Spleen (tissue), 11 donors: Measurements from ENCODE around the gene ACAT2. TPM values are rescaled to one million over a fixed set of nuclear protein-coding genes. Genes with fewer than 3 reads are reported as not detected.

Experiments
- DNase-seq: peaks from one replicate; pipeline ENCODE4 v3.0.0-alpha.2; 2020
- H3K27ac ChIP-seq, 8 donors: fragments of 200-600 bp; sonication (generic) in 7 of 8; 1 replicate in 4 of 8; 2 replicates in 4 of 8; pipeline versions ENCODE4 v1.5.0 to v1.8.0; 2016 to 2021; ENCODE audit warnings: inconsistent platforms in 4 of 8, mild to moderate bottlenecking in 4 of 8, moderate library complexity in 1 of 8
- H3K27me3 ChIP-seq, 7 donors: fragments of 200-600 bp; sonication (generic) in 6 of 7; replicated peaks in 1 of 7; 1 replicate in 4 of 7; 2 replicates in 3 of 7; pipeline versions ENCODE4 v1.5.0 to v1.8.0; 2016 to 2021; ENCODE audit warnings: inconsistent platforms in 3 of 7, mild to moderate bottlenecking in 1 of 7
- H3K36me3 ChIP-seq, 6 donors: fragments of 200-600 bp; sonication (generic) in 5 of 6; 1 replicate in 4 of 6; 2 replicates in 2 of 6; pipeline versions ENCODE4 v1.5.0 to v1.8.0; 2016 to 2021; ENCODE audit warnings: inconsistent platforms in 2 of 6
- H3K4me1 ChIP-seq, 6 donors: fragments of 200-600 bp; sonication (generic) in 5 of 6; 1 replicate in 3 of 6; 2 replicates in 3 of 6; pipeline versions ENCODE4 v1.5.0 to v1.8.0; 2016 to 2021; ENCODE audit warnings: inconsistent platforms in 3 of 6
- H3K4me3 ChIP-seq, 8 donors: fragments of 200-600 bp; sonication (generic) in 7 of 8; 1 replicate in 4 of 8; 2 replicates in 4 of 8; pipeline versions ENCODE4 v1.5.0 to v1.8.0; 2016 to 2021; ENCODE audit warnings: inconsistent platforms in 4 of 8, mild to moderate bottlenecking in 4 of 8, moderate library complexity in 2 of 8
- H3K9me3 ChIP-seq, 8 donors: fragments of 200-600 bp; sonication (generic) in 7 of 8; 1 replicate in 4 of 8; 2 replicates in 4 of 8; pipeline versions ENCODE4 v1.5.0 to v1.8.0; 2016 to 2021; ENCODE audit warnings: inconsistent platforms in 4 of 8
- POLR2A ChIP-seq, 3 donors: fragments of 450-650 bp; IDR thresholded peaks; one replicate each; pipeline ENCODE4 v1.5.1; 2017; ENCODE audit warnings: antibody characterized with exemption in 3 of 3, mild to moderate bottlenecking in 1 of 3
- POLR2AphosphoS5 ChIP-seq, 3 donors: sonication (generic); formaldehyde crosslinking; IDR thresholded peaks; one replicate each; pipeline ENCODE4 v1.5.1; 2017; ENCODE audit warnings: antibody characterized with exemption in 3 of 3
- WGBS, 5 donors: extraction: QIAGEN DNeasy Blood & Tissue Kit in 3 of 5; methylation state at CpG; one replicate each; pipeline versions ENCODE4 v1.1.5 to v1.1.7; 2013 to 2018; 5-methylcytosine and 5-hydroxymethylcytosine counted together
- intact Hi-C: fragments of 100-400 bp; cut with DNase I; formaldehyde crosslinking; loops from one replicate; pipeline ENCODE4 v1.15.0; 2023; ENCODE audit warnings: low total_unique reads
- polyA plus RNA-seq, 3 donors: library from polyadenylated mRNA; stranded (reverse); fragments of 200-250 nt; gene quantifications; one replicate each; pipeline ENCODE4 v1.2.1, GENCODE V29; 2013
- total RNA-seq, 7 donors: library from RNA; depleted of rRNA in 3 of 7; stranded (reverse); fragments of >200 nt in 3 of 7; fragmentation: NEBNext Ultra II Directional in 4 of 7; extraction: Animal tissue kit (Norgen Biotek cat#: 25700) in 4 of 7; gene quantifications; one replicate each; pipeline versions ENCODE4 v1.1.0 to v1.2.1, GENCODE V29; 2016 to 2021
- TF ChIP-seq, protein P1 (sequence below), 11 experiments: fragments of 200-600 bp in 7 of 11; fragments of 450-650 bp in 4 of 11; sonication (generic) in 4 of 11; IDR thresholded peaks in 8 of 11; conservative IDR thresholded peaks in 3 of 11; 1 replicate in 7 of 11; 2 replicates in 4 of 11; pipeline versions ENCODE4 v1.4.0 to v1.8.0; 2016 to 2021; ENCODE audit warnings: antibody characterized with exemption in 11 of 11, inconsistent platforms in 4 of 11, mild to moderate bottlenecking in 1 of 11
- donor health status: healthy with polysubstance abuse.
- donor health status: DM: no; HTN: no; CAD: no; lungs with moderate emphysema.
- donor health status: DM: no; HTN: no; CAD: no.
- donor health status: Bipolar disorder and iron deficiency.
- donor health status: healthy.
- donor health status: DM: no; HTN: no; CAD: no.
- donor health status: DM: yes; HTN: yes; CAD: no.

ACAT2 gene
- total and polyA plus RNA-seq, 10 donors, result 6.0 to 17.4 (median 13.9) TPM

- TF ChIP-seq POLR2A (IDR thresholded peaks at IDR 0.05), result no peak
- TF ChIP-seq, protein P1, sequence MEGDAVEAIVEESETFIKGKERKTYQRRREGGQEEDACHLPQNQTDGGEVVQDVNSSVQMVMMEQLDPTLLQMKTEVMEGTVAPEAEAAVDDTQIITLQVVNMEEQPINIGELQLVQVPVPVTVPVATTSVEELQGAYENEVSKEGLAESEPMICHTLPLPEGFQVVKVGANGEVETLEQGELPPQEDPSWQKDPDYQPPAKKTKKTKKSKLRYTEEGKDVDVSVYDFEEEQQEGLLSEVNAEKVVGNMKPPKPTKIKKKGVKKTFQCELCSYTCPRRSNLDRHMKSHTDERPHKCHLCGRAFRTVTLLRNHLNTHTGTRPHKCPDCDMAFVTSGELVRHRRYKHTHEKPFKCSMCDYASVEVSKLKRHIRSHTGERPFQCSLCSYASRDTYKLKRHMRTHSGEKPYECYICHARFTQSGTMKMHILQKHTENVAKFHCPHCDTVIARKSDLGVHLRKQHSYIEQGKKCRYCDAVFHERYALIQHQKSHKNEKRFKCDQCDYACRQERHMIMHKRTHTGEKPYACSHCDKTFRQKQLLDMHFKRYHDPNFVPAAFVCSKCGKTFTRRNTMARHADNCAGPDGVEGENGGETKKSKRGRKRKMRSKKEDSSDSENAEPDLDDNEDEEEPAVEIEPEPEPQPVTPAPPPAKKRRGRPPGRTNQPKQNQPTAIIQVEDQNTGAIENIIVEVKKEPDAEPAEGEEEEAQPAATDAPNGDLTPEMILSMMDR (IDR thresholded peaks at IDR 0.05 in 8 of 11, conservative IDR thresholded peaks at IDR 0.05 in 3 of 11), result peak in 1 of 11 experiments; percentile 8
- TF ChIP-seq POLR2AphosphoS5 (IDR thresholded peaks at IDR 0.05), result peak in 1 of 3 donors; percentile 68
- Histone ChIP-seq H3K36me3 (peaks cover 0 to 10% (median 0%) of the 10 kb centered on the region in 6 donors), H3K27me3 (no peaks in the 10 kb centered on the region), H3K9me3 (peaks cover 0 to 2% (median 0%) of the 10 kb centered on the region in 8 donors), H3K27ac (peak overlapping the region; percentile 93 to 100 (median 100)), H3K4me1 (peaks cover 38 to 82% (median 61%) of the 10 kb centered on the region in 6 donors), H3K4me3 (peak overlapping the region; percentile 60 to 94 (median 76))
- no peak for DNase-seq
- intact Hi-C loops, result loop anchor here (5.0 kb wide), 2 partner anchors 34 to 36 kb away; partner anchors contain the start of genes ACAT2 and SOD2
- WGBS, 5 donors, result 0 to 2% (median 0%) methylated on average over 23 to 44 of the region's 44 CpGs
These were observed 34.0 kb upstream of the ACAT2 start for GRCh38 chr6:159727717-159728445.

- WGBS, 5 donors, result 1 to 3% (median 2%) methylated on average over 9 of the region's 9 CpGs
- no peaks in the 10 kb centered on the region for H3K27me3 ChIP-seq
- peak overlapping the region; percentile 60 to 94 (median 76) for H3K4me3 ChIP-seq
- peaks cover 0 to 15% (median 0%) of the 10 kb centered on the region in 6 donors for H3K36me3 ChIP-seq
- intact Hi-C loops, result loop anchor here (5.0 kb wide), 2 partner anchors 34 to 36 kb away; partner anchors contain the start of genes ACAT2 and SOD2
- TF ChIP-seq POLR2AphosphoS5 (IDR thresholded peaks at IDR 0.05) (no peak), POLR2A (IDR thresholded peaks at IDR 0.05) (no peak)
- TF ChIP-seq, protein P1 (IDR thresholded peaks at IDR 0.05 in 8 of 11, conservative IDR thresholded peaks at IDR 0.05 in 3 of 11), result no peak
- H3K4me1 ChIP-seq, result peaks cover 38 to 82% (median 68%) of the 10 kb centered on the region in 6 donors
- no peaks in the 10 kb centered on the region for H3K9me3 ChIP-seq
- H3K27ac ChIP-seq, result peak overlapping the region; percentile 93 to 100 (median 100)
- DNase-seq, result no peak
These were observed 33.3 kb upstream of the ACAT2 start for GRCh38 chr6:159728531-159728964.

- intact Hi-C loops, result loop anchor here (5.0 to 10.0 kb wide), 3 partner anchors 33 to 55 kb away; partner anchors contain the start of genes ACAT2, SOD2 and TCP1
- peak overlapping the region in 7 of 8 donors; percentile 0 to 94 (median 70) for H3K4me3 ChIP-seq
- WGBS, 5 donors, result 24 to 33% (median 31%) methylated on average over 4 of the region's 4 CpGs
- no peaks in the 10 kb centered on the region for H3K9me3 ChIP-seq
- H3K36me3 ChIP-seq, result peaks cover 0 to 18% (median 0%) of the 10 kb centered on the region in 6 donors
- H3K27ac ChIP-seq, result peak overlapping the region in 6 of 8 donors; percentile 2 to 100 (median 100)
- no peak for DNase-seq
- no peaks in the 10 kb centered on the region for H3K27me3 ChIP-seq
- TF ChIP-seq, protein P1 (IDR thresholded peaks at IDR 0.05 in 8 of 11, conservative IDR thresholded peaks at IDR 0.05 in 3 of 11), result no peak
- no peak for TF ChIP-seq POLR2AphosphoS5 (IDR thresholded peaks at IDR 0.05)
- H3K4me1 ChIP-seq, result peaks cover 38 to 85% (median 80%) of the 10 kb centered on the region in 6 donors
These were observed 32.1 kb upstream of the ACAT2 start for GRCh38 chr6:159729598-159730331.
